ENCODE results near the gene GRK3.

Gene GRK3

DNA sequence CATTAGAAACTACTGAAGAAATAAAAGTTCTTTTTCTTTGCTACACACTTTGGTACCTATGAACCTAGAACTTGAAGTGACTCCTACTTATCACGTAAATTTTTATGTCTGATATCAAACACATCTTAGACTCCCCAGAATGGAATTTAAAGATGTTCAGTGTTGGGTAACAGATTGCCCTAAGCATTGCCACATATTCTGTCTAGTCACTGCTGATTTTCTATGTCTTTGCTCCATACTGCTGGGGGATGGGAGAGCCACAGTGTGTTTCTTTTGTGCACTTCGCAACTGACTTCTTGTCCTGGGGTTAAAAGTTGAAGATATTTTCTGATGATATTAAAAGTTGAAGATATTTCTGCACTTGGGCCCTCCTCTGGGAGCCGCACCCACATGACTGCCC, 158.2 kb downstream of the GRK3 start:
- TF ChIP-seq POLR2A (IDR thresholded peaks at IDR 0.05; ENCODE audit: extremely low read depth, insufficient read length) = no peak
- TF ChIP-seq, protein P1, sequence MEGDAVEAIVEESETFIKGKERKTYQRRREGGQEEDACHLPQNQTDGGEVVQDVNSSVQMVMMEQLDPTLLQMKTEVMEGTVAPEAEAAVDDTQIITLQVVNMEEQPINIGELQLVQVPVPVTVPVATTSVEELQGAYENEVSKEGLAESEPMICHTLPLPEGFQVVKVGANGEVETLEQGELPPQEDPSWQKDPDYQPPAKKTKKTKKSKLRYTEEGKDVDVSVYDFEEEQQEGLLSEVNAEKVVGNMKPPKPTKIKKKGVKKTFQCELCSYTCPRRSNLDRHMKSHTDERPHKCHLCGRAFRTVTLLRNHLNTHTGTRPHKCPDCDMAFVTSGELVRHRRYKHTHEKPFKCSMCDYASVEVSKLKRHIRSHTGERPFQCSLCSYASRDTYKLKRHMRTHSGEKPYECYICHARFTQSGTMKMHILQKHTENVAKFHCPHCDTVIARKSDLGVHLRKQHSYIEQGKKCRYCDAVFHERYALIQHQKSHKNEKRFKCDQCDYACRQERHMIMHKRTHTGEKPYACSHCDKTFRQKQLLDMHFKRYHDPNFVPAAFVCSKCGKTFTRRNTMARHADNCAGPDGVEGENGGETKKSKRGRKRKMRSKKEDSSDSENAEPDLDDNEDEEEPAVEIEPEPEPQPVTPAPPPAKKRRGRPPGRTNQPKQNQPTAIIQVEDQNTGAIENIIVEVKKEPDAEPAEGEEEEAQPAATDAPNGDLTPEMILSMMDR (IDR thresholded peaks at IDR 0.05; ENCODE audit: low read depth, low read length) = no peak
- TF ChIP-seq, protein P2, sequence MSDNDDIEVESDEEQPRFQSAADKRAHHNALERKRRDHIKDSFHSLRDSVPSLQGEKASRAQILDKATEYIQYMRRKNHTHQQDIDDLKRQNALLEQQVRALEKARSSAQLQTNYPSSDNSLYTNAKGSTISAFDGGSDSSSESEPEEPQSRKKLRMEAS (IDR thresholded peaks at IDR 0.05; ENCODE audit: low read depth, low read length) = no peak
- H3K4me3 ChIP-seq (ENCODE audit: low read depth, low read length) = no peak overlapping the region
- peak; percentile 9 for DNase-seq (ENCODE audit: low read depth)

DNA sequence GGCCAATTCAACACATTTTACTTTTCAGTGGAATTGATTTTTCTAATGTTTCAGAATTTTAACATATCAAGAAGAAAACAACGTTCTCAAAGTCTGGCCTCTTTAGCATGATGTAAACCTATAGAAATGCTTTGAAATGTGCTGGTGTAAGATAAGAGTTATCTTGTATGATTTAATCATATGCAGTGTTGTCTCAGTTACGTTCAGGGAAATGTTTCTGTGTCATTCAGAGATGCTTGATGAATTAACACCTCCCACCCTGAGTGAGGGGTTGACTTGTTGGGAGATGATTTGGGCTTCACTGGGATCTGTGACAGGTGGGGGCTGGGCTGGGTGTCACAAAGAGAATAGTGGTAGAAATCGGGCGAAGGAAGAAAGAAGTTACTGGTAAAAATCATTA, 161.8 kb downstream of the GRK3 start:
- TF ChIP-seq, protein P2 (IDR thresholded peaks at IDR 0.05; ENCODE audit: low read depth, low read length) = no peak
- TF ChIP-seq, protein P1 (IDR thresholded peaks at IDR 0.05; ENCODE audit: low read depth, low read length) = no peak
- TF ChIP-seq MYC (IDR thresholded peaks at IDR 0.05; ENCODE audit: low read depth, low read length) (no peak), POLR2A (IDR thresholded peaks at IDR 0.05; ENCODE audit: extremely low read depth, insufficient read length) (no peak)
- no peak overlapping the region for H3K4me3 ChIP-seq (ENCODE audit: low read depth, low read length)

DNA sequence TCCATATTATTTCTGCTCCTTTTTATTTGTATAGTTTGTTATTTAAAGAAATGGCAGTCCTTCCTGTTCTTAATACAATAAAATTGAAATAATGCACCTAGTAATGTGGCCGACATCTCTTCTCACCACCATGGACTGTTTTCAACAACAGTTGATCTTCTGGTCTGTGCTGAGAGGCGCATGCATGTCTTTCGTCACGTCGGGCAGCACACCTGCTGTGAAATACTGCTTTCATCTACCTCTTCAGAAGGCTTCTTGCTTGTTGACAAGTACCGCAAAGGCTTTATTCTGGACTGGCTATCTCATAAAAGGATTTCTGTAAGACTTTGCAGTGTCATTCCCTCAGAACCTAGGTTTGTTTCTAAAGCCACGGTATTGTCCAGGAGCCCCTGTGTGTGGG, 163.6 kb downstream of the GRK3 start:
- TF ChIP-seq MYC (IDR thresholded peaks at IDR 0.05; ENCODE audit: low read depth, low read length) (no peak), POLR2A (IDR thresholded peaks at IDR 0.05; ENCODE audit: extremely low read depth, insufficient read length) (no peak)
- TF ChIP-seq, protein P2 (IDR thresholded peaks at IDR 0.05; ENCODE audit: low read depth, low read length) = no peak
- TF ChIP-seq, protein P1 (IDR thresholded peaks at IDR 0.05; ENCODE audit: low read depth, low read length) = no peak
- DNase-seq (ENCODE audit: low read depth) = no peak

More for the DNA sequence above, 161.8 kb downstream of the GRK3 start:
- no peak for DNase-seq (ENCODE audit: low read depth)

DNA sequence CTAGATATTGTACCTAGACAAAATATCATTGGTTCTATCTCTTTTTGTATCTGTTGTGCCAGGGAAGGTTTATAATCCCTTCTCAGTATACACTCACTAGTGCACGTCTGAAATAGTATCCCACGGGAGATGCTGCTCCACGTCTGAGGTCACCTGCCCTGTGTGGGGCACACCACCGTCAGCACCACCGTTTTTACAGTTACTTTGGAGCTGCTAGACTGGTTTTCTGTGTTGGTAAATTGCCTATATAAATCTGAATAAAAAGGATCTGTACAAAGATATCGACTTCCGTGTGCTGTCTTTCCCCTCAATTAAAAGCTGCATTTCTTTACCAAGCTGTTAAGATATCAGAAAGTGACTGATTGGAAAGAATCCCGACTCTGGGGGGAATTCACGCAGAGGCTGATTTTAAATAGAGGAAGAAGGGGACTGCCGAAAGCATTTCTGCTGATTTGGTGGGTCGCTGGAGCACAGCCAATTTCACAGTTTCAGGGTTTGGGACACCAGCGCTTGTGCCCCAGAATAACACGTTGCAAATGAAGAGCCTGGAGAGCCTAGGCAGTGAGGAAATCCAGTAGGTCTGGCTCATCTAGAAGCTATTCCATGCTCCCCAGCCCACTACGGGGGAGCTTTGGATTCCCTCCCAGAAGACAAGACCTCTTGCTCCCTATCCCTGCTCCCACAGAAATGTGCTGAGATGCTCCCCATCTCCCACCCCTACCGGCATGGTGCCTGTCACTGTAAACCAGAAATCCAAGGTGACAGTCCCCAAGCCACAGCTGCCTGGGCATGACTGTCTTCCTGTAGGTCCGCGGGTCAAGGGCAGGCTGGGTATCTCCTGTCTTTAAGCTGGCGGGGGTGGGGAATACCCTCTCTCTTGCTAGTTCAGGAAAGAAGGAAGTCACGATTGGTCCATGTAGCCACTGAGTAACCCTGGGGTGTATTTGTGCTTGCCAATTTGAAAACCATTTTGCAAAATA, 164.8 kb downstream of the GRK3 start:
- no peak for DNase-seq (ENCODE audit: low read depth)
- no peak overlapping the region for H3K4me3 ChIP-seq (ENCODE audit: low read depth, low read length)
- TF ChIP-seq MYC (IDR thresholded peaks at IDR 0.05; ENCODE audit: low read depth, low read length) = no peak
- TF ChIP-seq, protein P1 (IDR thresholded peaks at IDR 0.05; ENCODE audit: low read depth, low read length) = no peak
- TF ChIP-seq, protein P2 (IDR thresholded peaks at IDR 0.05; ENCODE audit: low read depth, low read length) = no peak
- no peak for TF ChIP-seq POLR2A (IDR thresholded peaks at IDR 0.05; ENCODE audit: extremely low read depth, insufficient read length)

More for the DNA sequence above, 163.6 kb downstream of the GRK3 start:
- H3K4me3 ChIP-seq (ENCODE audit: low read depth, low read length) = no peak overlapping the region

DNA sequence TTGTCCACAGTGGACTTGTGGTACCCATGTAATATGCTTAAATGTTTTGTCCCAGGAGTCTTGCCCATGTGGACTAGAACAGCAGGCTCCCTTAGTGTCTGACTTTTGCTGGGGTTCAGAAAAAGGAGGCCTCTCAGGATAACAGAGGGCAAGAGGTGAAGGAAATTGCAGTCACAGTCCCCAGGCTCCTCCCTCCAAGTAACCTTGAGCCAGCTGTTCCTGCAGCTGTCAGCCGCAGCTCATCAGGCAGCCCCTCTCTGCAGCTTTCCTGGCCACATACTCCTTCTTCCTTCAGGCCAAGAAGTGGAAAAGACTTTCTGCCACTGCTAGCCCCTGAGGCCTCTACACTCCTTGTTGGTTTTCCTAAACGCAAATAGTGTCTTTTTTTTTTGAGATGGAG, 171.2 kb downstream of the GRK3 start:
- TF ChIP-seq, protein P1 (IDR thresholded peaks at IDR 0.05; ENCODE audit: low read depth, low read length) = no peak
- TF ChIP-seq MYC (IDR thresholded peaks at IDR 0.05; ENCODE audit: low read depth, low read length) = no peak
- TF ChIP-seq, protein P2 (IDR thresholded peaks at IDR 0.05; ENCODE audit: low read depth, low read length) = no peak
- no peak for TF ChIP-seq POLR2A (IDR thresholded peaks at IDR 0.05; ENCODE audit: extremely low read depth, insufficient read length)
- DNase-seq (ENCODE audit: low read depth) = no peak
- no peak overlapping the region for H3K4me3 ChIP-seq (ENCODE audit: low read depth, low read length)
